Astrocyte (in vitro differentiated cells and primary cell): ENCODE measurements around the gene IDH2.

ENCODE experiments used
- EZH2 ChIP-seq: IDR thresholded peaks from 2 replicates; pipeline ENCODE4 v1.6.1; 2012; ENCODE audit warnings: mild to moderate bottlenecking, low read length, inconsistent platforms; ENCODE audit not compliant: insufficient read depth
- TF ChIP-seq, protein P1 (sequence below): IDR thresholded peaks from 2 replicates; pipeline ENCODE4 v1.5.1; 2011; ENCODE audit warnings: low read depth, mild to moderate bottlenecking, inconsistent platforms, low read length, moderate library complexity; ENCODE audit not compliant: insufficient read depth

DNA sequence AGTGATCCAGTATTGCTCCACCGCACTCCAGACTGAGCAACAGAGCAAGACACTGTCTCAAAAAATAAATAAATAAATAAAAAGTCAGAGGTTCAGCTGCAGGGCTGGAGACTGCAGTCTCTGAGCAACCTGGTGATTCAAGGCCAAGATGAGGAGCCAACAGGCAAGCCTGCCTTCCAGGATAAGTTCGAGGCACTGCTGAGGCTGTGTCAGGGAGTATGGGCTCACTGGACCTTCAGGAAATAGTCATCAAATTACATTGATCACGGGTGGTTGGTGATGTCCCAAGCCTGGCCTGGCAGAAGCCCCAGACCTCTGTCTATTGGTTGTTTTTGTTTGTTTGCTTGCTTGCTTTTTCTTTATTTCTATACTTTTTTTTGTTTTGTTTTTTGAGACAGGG lies 41.5 kb downstream of the IDH2 start:
- TF ChIP-seq, protein P1, sequence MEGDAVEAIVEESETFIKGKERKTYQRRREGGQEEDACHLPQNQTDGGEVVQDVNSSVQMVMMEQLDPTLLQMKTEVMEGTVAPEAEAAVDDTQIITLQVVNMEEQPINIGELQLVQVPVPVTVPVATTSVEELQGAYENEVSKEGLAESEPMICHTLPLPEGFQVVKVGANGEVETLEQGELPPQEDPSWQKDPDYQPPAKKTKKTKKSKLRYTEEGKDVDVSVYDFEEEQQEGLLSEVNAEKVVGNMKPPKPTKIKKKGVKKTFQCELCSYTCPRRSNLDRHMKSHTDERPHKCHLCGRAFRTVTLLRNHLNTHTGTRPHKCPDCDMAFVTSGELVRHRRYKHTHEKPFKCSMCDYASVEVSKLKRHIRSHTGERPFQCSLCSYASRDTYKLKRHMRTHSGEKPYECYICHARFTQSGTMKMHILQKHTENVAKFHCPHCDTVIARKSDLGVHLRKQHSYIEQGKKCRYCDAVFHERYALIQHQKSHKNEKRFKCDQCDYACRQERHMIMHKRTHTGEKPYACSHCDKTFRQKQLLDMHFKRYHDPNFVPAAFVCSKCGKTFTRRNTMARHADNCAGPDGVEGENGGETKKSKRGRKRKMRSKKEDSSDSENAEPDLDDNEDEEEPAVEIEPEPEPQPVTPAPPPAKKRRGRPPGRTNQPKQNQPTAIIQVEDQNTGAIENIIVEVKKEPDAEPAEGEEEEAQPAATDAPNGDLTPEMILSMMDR, result no peak
- TF ChIP-seq EZH2, result no peak
